ENCODE measurements around the gene SND1. TPM values are rescaled to one million over a fixed set of nuclear protein-coding genes. Genes with fewer than 3 reads are reported as not detected.

Gene SND1
- total and polyA plus RNA-seq, 2 donors (not counting 3 experiments of a cell fraction or from before 2014, with no cell fraction given): 116 to 249 TPM

DNA sequence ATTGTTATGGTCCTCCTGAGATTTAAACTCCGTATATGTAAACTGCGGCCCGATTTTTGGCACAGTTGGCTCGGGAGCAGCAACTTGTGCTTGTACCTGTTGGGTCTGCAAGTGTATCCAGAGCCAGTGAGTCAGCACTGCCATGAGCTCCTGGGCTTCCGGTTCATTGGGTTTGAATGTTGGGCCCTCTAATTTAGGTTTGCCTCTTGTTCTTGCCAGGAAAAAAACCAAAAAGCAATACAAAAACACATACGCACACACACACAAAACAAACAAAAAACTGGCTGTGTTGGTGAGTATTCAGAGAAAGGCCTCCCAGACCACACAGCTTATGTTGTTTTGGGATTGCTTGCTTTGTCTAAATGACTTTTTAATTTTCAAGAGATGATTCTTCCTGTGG is 26.3 kb downstream of the SND1 start:
- FAIRE-seq (no peak), DNase-seq (ENCODE audit: low read depth, low spot score) (no peak)
- CTCF ChIA-PET: interaction anchor here (1.2 to 2.4 kb wide), 3 partner anchors 12 to 29 kb away, joined by 3 to 9 read pairs (median 4); no protein-coding TSS in a partner anchor
- Histone ChIP-seq H3K9me3 (replicated peaks; ENCODE audit: control insufficient read depth, insufficient read depth, low read length) (no peaks in the 10 kb centered on the region), H3K79me2 (ENCODE audit: control insufficient read depth, insufficient read depth, low read length) (peaks cover 98% of the 10 kb centered on the region), H3K27me3 (ENCODE audit: control insufficient read depth in 2 of 2, insufficient read depth in 2 of 2, low read length in 2 of 2) (no peaks in the 10 kb centered on the region), H4K20me1 (replicated peaks; ENCODE audit: control insufficient read depth, extremely low read depth, insufficient read depth, low read length) (peaks cover 3% of the 10 kb centered on the region), H3K4me1 (ENCODE audit: control insufficient read depth, extremely low read depth, insufficient read depth, low read length) (peaks cover 22% of the 10 kb centered on the region), H3K36me3 (ENCODE audit: control insufficient read depth in 2 of 2, extremely low read depth in 1 of 2, insufficient read depth in 2 of 2, low read length in 2 of 2) (peaks cover 0 to 8% of the 10 kb centered on the region in 2 experiments), H3K9me1 (replicated peaks; ENCODE audit: control insufficient read depth, extremely low read depth, insufficient read depth, low read length) (no peaks in the 10 kb centered on the region), H2AFZ (ENCODE audit: low read depth, low read length) (no peak overlapping the region), H3K4me3 (replicated peaks in 1 of 3; ENCODE audit: insufficient read depth in 1 of 3, low read depth in 1 of 3, low read length in 3 of 3) (no peak overlapping the region), H3K4me2 (ENCODE audit: insufficient read depth, low read length) (no peak overlapping the region), H3K27ac (ENCODE audit: insufficient read depth, low read depth, low read length) (no peak overlapping the region), H3K9ac (replicated peaks; ENCODE audit: extremely low read depth, insufficient read depth, low read length) (no peak overlapping the region)
- TF ChIP-seq, protein P1, sequence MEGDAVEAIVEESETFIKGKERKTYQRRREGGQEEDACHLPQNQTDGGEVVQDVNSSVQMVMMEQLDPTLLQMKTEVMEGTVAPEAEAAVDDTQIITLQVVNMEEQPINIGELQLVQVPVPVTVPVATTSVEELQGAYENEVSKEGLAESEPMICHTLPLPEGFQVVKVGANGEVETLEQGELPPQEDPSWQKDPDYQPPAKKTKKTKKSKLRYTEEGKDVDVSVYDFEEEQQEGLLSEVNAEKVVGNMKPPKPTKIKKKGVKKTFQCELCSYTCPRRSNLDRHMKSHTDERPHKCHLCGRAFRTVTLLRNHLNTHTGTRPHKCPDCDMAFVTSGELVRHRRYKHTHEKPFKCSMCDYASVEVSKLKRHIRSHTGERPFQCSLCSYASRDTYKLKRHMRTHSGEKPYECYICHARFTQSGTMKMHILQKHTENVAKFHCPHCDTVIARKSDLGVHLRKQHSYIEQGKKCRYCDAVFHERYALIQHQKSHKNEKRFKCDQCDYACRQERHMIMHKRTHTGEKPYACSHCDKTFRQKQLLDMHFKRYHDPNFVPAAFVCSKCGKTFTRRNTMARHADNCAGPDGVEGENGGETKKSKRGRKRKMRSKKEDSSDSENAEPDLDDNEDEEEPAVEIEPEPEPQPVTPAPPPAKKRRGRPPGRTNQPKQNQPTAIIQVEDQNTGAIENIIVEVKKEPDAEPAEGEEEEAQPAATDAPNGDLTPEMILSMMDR (IDR thresholded peaks at IDR 0.05; ENCODE audit: extremely low read depth in 1 of 2, insufficient read depth in 1 of 2, low read depth in 1 of 2, low read length in 2 of 2): no peak
- TF ChIP-seq, protein P2, sequence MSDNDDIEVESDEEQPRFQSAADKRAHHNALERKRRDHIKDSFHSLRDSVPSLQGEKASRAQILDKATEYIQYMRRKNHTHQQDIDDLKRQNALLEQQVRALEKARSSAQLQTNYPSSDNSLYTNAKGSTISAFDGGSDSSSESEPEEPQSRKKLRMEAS (IDR thresholded peaks at IDR 0.05; ENCODE audit: insufficient read depth, insufficient read length): no peak
- no peak for TF ChIP-seq JUN (IDR thresholded peaks at IDR 0.05; ENCODE audit: borderline replicate concordance, insufficient read depth, insufficient read length, low read depth)
- TF ChIP-seq POLR2A (IDR thresholded peaks at IDR 0.05; ENCODE audit: low read depth, low read length): no peak
- TF ChIP-seq MYC (IDR thresholded peaks at IDR 0.05; ENCODE audit: low read depth, low read length): no peak
- TF ChIP-seq POLR2AphosphoS5 (IDR thresholded peaks at IDR 0.05; ENCODE audit: insufficient read depth, low read depth, low read length): no peak
- POLR2A ChIA-PET: interaction anchor here (0.5 kb wide), 1 partner anchor 1062 kb away, joined by 6 read pairs; no protein-coding TSS in a partner anchor
- dilution Hi-C loops (cut with MboI; ENCODE audit: extremely low pct_ligation_motif_present, low sequenced_read_pairs): no loop called here
- intact Hi-C loops (cut with micrococcal nuclease): no loop called here
- BruUV-seq (replicated peaks): no TSS peak

Data from endothelial cell of umbilical vein (primary cell).